Esophagus mucosa (tissue), 1 donor: ENCODE results near the gene HBZ. TPM values are rescaled to one million over a fixed set of nuclear protein-coding genes. Genes with fewer than 3 reads are reported as not detected.
"Not testable (repeated sequence)": the region's sequence is repeated elsewhere in the genome, so short reads cannot be mapped to it uniquely, and the experiment has no call there.

Experiments used
- ATAC-seq: fragments of 200-7000 bp; cut with Tn5 transposase; one replicate; pipeline ENCODE4 v1.9.1; 2020
- total RNA-seq: library from RNA; stranded (reverse); gene quantifications from one replicate; pipeline ENCODE4 v1.2.4, GENCODE V29; 2023
- donor health status: DM: yes; HTN: yes; CAD: no.

Gene HBZ
- total RNA-seq, 1 donor from 2014 or later: not detected

DNA sequence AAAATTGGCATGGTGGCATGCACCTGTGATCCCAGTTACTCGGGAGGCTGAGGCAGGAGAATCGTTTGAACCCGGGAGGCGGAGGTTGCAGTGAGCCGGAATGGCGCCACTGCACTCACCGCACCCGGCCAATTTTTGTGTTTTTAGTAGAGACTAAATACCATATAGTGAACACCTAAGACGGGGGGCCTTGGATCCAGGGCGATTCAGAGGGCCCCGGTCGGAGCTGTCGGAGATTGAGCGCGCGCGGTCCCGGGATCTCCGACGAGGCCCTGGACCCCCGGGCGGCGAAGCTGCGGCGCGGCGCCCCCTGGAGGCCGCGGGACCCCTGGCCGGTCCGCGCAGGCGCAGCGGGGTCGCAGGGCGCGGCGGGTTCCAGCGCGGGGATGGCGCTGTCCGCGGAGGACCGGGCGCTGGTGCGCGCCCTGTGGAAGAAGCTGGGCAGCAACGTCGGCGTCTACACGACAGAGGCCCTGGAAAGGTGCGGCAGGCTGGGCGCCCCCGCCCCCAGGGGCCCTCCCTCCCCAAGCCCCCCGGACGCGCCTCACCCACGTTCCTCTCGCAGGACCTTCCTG, 27.7 kb downstream of the HBZ start, which contains the start of gene HBQ1:
Gene HBQ1 (plus strand): TSS at position 359 of the 575 bp plus-strand sequence. CDS start 28 bp downstream, at position 387.
- no peak for ATAC-seq

DNA sequence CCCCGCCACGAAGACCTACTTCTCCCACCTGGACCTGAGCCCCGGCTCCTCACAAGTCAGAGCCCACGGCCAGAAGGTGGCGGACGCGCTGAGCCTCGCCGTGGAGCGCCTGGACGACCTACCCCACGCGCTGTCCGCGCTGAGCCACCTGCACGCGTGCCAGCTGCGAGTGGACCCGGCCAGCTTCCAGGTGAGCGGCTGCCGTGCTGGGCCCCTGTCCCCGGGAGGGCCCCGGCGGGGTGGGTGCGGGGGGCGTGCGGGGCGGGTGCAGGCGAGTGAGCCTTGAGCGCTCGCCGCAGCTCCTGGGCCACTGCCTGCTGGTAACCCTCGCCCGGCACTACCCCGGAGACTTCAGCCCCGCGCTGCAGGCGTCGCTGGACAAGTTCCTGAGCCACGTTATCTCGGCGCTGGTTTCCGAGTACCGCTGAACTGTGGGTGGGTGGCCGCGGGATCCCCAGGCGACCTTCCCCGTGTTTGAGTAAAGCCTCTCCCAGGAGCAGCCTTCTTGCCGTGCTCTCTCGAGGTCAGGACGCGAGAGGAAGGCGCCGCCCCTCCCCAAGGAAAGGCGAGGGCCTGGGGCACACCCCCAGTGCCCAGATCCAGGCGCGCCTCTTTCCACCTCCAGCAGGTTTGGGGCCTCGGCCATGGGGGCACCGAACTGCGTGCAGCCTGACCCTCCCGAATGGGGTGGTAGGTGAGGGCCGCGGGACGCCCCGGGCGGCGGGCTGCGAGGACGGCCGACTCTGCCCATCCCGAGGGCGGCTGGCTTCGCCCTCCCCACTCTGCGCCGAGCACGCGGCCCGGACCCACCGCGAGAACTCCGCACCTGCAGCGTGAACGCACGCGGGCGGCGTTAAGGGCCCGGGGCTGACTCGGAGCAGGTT, 28.5 kb downstream of the HBZ start:
- peak; percentile 90 for ATAC-seq

DNA sequence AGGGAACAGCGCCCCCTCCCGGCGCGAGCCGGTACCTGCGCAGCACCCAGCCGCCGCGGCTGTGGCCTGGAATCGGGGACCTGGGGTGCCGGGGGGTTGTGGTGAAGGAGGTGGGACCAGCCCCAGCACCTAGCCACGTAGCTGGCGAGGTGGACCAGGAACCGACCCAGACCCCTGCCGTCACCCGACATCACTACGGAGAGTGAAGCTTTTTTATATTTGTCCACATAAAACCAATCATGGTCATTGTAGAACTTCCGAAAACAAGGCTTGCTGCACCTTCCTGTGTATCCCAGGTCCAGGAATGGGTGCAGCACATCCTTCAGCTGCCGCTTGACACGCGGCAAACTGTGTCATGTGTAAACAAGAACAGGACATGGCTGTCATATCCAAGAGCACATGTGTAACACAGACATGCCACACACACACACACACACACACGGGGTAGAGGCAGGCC, 29.1 kb downstream of the HBZ start:
- no peak for ATAC-seq

DNA sequence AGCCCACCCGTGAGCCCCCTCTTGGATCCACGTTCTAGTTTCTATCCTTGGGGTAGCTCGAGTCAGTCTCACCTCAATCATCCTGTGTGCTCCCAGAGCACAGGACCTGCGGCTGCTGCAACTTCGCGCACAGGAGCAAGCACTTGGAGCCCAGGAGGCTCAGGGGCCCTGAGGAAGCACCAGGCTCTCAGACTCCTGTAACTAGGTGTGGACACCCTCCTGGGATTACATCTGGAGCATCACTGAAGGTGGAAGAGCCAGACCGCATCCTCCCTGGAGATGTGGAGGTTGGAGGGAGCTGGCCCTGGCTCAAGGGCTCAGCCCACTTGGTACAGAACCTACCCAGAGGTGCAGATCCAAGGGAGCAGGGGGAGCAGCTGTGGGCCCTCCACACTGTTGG, 30.6 kb downstream of the HBZ start:
- ATAC-seq: no peak

DNA sequence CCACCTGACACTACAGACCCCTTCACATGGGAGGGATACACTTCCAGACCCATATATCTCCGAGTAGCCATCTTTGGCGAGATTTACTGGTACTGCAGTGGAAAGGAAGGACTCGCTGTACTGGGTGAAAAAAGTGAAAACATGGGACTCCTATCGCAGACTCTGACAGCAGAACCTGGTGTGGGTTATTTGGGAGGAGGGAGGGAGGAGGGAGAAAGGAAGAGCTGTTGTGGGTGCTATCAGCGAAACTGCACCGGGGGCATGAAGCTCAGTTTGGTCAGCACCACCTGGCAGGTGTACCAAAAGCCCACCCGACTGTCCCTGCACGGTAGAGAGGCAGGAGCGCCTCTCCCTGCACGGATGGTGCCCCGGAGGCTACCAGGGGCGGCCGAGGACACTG, 32.8 kb downstream of the HBZ start:
- no peak for ATAC-seq

DNA sequence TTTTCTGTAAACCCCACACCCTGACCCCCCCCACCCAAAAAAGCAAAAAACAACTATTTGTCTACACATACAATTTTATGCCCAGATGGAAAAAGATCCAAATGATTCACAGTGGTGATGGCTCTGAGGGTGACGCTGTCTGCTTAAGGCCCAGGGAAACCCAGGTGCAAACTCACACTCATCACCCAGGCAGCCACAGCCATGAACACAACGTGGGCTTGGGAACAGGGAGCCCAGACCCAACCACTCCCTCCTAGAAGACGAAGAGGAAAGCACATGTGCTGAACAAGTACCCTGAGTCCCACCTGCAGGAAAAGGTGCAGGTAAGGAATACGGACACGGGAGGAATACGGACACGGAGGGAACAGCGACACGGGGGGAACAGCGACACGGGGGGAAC, 33.2 kb downstream of the HBZ start:
- ATAC-seq: no peak

DNA sequence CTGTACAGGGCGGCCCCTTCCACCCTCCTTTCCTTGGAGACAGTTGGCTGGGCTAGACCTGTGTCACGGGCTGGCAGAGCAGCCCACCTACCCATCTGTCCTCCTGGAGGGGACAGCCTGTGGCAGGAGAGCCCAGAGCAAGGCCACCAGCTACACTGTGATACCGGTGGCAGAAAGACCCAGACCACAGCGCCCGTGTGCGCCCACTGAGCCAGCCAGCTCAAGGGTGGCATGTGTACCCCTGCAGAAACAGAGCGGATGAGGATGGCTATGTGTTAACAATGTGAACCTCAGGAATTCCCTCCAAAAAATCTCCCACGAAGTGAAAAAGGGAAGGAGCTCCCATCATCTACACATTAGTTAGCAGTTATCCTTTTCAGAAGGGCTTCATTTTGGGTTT, 34.9 kb downstream of the HBZ start:
- ATAC-seq: no peak

DNA sequence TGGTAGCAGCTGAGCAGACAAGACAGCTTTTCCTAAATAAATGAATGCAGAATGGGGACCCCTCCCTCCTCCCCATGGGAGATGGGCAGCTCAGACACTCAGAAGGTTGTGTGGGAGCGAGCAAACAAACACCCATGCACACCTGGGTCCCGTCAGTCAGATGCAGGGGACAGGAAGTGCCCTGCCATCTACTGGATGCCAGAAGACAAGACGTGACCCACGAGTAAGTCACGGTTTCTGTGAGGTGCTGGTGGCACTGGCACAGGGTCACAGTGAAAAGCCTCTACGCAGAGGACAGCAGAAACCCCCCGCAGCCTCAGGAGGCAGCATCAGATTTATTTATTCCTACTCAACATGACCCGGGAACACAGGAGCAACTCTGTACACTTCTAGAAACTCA, 36.2 kb downstream of the HBZ start:
- ATAC-seq: no peak

DNA sequence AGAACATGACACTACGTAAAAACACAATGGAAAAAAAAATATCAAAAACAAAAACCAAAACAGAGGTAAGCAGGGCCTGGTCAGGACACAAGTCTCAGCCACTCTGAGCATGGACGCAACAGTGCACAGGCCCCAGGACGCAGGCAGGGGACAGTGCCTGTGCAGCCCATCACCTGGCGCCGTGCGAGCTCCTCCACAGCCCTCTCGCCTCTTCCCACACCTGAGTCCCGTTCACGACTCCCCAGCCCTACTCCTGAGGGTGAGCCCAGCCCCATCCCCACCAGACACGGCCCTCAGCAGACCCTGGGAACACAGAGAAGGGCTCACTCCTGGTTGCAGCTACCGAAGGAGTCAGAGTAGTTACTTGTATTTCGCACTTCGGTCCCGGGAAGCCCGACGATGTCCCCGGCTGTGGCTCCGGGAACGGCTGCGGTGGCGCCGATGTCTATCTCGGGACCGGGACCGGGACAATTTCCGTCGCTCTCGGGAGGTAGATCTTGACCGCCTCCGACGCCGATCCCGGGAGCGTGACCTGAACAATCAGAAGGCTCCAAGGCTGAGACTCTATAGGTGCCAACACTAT, 37.3 kb downstream of the HBZ start:
- ATAC-seq: peak; percentile 15

DNA sequence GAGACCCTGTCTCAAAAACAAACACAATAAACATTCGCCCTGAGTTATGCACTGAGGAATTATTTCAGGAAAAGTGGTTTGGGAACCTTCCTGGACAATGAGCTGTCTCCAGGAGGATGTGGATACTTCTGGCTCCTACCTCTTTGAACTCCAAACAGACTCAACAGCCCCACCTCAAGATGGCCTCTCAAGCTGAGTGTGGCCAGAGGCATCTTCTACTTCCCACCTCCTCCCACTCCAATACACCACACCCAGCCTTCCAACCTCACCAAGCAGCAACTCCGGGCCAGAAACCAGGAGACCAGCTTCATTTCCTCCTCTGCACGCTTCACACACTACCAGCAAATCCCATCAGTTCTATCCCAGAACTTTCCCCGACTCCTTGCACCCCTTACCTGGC, 39.4 kb downstream of the HBZ start:
- ATAC-seq: no peak

DNA sequence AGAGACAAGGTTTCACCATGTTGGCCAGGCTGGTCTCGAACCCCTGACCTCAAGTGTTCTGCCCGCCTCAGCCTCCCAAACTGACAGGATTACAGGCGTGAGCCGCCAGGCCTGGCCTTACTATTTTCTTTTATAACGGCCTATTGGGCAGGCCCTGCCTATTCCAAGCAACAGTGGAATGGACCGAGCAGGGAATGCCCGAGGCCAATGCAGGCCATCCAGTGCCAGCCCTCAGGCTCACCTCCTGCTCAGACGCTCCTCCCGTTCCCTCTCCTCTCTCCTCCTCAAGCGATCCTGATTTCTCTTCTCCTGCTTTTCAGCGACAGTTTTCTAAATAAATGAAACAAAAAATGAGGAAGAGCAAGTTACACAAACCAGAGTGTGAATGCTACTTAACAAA, 40.2 kb downstream of the HBZ start:
- no peak for ATAC-seq

DNA sequence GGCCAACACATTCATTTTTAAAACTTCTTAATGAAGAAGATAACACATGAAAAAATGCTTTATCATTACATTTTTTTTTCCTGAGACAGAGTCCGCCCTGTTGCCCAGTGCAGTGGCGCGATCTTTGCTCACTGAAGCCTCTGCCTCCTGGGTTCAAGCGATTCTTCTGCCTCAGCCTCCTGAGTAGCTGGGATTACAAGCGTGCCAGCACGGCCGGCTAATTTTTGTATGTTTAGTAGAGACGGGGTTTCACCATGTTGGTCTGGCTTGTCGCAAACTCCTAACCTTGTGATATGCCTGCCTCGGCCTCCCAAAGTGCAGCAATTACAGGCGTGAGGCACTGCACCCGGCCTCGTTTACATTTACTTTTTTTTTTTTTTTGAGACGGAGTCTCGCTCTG, 41.0 kb downstream of the HBZ start:
- no peak for ATAC-seq

DNA sequence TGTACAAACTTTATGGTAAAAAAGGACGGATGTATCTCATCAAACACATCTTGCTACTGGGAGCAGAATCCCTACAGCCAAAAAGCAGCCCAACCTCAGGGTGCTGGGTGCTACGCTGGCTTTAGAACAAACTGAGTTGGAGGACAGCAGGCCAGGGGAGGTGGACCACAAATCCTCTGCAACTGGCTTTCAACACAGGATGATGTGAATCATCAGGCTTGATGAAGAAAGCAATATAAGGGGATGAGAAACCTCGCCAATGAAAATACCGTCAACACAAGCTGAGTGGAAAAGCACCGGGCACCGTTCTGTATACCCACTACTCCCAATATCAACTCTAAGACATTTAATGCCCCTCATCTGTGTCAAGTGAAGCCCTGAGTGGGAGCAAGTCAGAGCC, 42.1 kb downstream of the HBZ start:
- no peak for ATAC-seq

DNA sequence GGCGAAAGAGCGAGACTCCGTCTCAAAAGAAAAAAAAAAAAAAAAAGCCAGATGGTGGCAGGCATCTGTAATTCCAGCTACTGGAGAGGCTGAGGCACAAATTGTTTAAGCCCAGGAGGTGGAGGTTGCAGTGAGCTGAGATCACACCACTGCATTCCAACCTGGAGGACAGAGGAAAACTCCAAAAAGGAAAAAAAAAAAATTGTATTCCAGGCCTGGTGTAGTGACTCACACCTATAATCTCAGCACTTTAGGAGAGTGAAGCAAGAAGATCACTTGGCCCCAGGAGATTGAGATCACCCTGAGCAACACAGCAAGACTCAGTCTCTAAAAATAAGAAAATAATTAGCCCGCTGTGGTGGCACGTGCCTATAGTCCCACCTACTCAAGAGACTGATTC, 47.9 kb downstream of the HBZ start:
- no peak for ATAC-seq

DNA sequence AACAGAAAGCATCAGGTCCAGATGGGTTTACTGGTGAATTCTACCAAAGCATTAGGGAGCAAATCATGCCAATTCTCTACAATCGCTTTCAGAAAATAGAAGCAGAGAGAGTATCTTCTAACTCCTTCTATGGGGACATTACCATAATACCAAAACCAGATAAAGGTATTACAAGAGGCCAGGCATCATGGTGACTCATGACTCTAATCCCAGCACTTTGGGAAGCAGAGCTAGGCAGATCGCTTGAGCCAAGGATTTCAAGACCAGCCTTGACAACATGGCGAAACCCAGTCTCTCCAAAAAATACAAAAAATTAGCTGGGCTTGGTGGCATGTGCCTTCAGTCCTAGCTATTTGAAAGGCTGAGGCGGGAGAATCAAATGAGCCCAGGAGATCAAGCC, 50.8 kb downstream of the HBZ start:
- peak; percentile 33 for ATAC-seq

DNA sequence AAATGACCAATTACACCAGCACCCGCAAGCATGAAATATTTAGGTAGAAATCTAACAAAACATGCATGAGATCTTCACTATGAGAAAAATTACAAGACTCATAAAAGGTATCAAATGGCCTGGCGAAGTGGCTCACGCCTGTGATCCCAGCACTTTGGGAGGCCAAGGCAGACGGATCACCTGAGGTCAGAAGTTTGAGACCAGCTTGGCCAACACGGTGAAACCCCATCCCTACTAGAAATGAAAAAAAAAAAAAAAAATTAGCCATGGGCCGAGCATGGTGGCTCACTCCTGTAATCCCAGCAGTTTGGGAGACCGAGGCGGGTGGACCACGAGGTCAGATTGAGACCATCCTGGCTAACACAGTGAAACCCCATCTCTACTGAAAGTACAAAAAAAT, 51.6 kb downstream of the HBZ start:
- ATAC-seq: not testable (repeated sequence)

Other genes with a start within 250 kb of the HBZ start
- gene POLR3K, start 99.0 kb upstream of the HBZ start, total RNA-seq: 9.5 TPM
- gene SNRNP25, start 98.8 kb upstream of the HBZ start, total RNA-seq: 18.8 TPM
- 21.8 TPM for gene RHBDF1, start 80.0 kb upstream of the HBZ start, total RNA-seq
- gene MPG, start 74.4 kb upstream of the HBZ start, total RNA-seq: 46.5 TPM
- 20.5 TPM for gene NPRL3, start 14.0 kb upstream of the HBZ start, total RNA-seq
- not detected for gene HBM, start 13.3 kb downstream of the HBZ start, total RNA-seq
- 8.2 TPM for gene HBA2, start 20.2 kb downstream of the HBZ start, total RNA-seq
- 7.9 TPM for gene HBA1, start 24.0 kb downstream of the HBZ start, total RNA-seq
- not detected for gene HBQ1, start 27.8 kb downstream of the HBZ start, total RNA-seq
- gene LUC7L, start 76.8 kb downstream of the HBZ start, total RNA-seq: 23.3 TPM
- 56.4 TPM for gene FAM234A, start 82.2 kb downstream of the HBZ start, total RNA-seq
- 0.92 TPM for gene RGS11, start 123.3 kb downstream of the HBZ start, total RNA-seq
- not detected for gene ARHGDIG, start 127.9 kb downstream of the HBZ start, total RNA-seq
- not detected for gene PDIA2, start 130.5 kb downstream of the HBZ start, total RNA-seq
- 15.3 TPM for gene AXIN1, start 200.1 kb downstream of the HBZ start, total RNA-seq
- gene MRPL28, start 217.9 kb downstream of the HBZ start, total RNA-seq: 50.8 TPM
- 14.5 TPM for gene PGAP6, start 229.3 kb downstream of the HBZ start, total RNA-seq
- gene NME4, start 244.6 kb downstream of the HBZ start, total RNA-seq: 25.3 TPM
- 8.4 TPM for gene DECR2, start 249.2 kb downstream of the HBZ start, total RNA-seq